NCI-H2227 (cell line): ENCODE results near the gene NRXN3.

Experiments
- DNase-seq: peaks from one replicate; lab custom pipeline; 2025; ENCODE audit not compliant: unreplicated experiment; lab: John Stamatoyannopoulos, UW

Gene NRXN3

DNA sequence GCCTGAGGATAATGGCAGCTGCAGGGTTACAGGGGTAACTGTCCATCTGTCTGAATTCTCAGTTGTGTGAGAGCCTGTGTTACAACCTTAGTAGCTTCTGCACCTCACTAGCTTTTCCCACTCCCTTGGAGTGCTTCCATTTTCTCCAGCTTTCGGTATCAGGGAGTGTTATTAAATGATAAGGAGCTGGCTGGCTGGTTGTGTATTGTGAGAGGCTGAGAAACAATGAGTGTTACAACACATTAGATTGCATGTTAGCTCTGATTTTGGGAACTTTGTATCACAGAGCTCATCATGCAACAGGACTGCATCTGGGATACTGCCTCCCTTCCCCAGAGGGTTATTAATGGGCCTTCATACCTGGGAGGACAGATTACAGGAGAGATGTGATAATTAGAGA, 1317.5 kb downstream of the NRXN3 start:
- no peak for DNase-seq

GRCh38 chr14:79491161-79491560, 1321.0 kb downstream of the NRXN3 start:
- no peak for DNase-seq

- no peak for DNase-seq
Measured at GRCh38 chr14:79493081-79493645, 1323.0 kb downstream of the NRXN3 start.

DNA sequence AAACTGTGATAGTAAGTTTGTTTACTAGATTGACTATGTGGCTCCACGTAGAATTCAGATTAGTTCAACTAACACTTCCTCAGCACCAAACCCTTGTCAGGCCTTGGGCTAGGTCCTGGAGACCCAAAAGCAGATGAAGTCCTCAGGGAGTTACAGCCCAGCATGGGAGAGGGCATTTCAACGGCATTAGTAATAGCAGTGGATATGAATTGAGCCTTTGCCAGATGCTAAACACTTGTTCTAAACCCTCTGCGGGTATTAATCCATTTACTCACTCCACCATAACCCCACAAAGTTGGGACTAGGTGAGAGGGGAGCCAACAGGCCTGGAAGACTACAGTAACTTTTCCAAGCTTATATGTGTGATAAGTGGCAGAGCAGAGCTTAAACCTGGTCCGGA, 1326.5 kb downstream of the NRXN3 start:
- DNase-seq, result no peak

- no peak for DNase-seq
Measured at GRCh38 chr14:79500489-79500888, 1330.3 kb downstream of the NRXN3 start.

DNA sequence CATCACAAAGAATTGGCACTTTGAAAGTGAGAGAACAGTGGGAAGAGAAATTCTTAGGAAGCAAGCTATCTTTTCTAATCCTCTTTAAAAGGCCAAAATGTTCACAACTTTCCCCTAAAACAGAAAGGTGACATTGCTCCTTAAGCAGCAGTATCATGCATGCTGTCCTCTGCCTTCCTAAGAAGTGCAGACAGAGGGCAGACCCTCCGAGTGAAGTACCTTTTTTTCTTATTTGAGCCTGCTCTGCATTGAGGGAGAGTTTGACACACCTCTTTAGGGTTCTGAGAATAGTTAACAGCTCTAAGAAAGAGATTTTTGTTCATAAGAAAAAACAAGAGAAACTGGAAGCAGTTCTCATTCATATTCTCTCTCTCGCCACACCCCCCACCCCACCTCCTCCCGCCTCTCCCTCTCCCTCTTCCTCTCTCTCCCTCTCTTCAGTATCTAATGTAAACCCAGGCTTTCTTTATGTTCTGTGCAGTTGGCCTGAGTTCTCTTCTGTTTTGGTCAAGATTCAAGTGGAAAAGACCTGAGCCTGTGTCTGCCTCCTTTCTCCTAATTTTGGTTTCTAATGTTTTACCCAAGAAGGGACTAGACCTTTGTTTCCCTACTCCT, 1332.1 kb downstream of the NRXN3 start:
- no peak for DNase-seq

- DNase-seq, result no peak
Measured at GRCh38 chr14:79502751-79503148, 1332.6 kb downstream of the NRXN3 start.

- DNase-seq, result no peak
Measured at GRCh38 chr14:79510659-79511058, 1340.5 kb downstream of the NRXN3 start.

DNA sequence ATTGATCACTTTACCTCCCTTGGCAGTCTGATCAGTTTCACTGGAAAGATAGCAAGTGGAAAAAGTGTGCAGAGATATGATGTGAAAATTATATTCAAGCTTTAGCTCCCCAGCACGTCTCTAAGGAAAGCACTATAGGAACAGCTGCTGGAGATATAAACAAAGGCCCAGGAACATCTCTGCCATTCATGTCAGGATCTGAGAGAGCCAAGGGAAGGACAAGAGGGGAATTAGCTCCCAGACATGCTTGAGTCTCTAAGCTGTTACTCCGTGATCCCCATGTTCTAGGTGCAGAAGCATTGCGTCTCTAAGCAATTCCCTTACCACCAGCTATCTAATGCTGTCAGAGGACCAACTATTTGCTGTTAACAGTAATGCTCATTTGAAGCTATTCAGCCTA, 1341.0 kb downstream of the NRXN3 start:
- no peak for DNase-seq

GRCh38 chr14:79513446-79513845, 1343.3 kb downstream of the NRXN3 start:
- no peak for DNase-seq

DNA sequence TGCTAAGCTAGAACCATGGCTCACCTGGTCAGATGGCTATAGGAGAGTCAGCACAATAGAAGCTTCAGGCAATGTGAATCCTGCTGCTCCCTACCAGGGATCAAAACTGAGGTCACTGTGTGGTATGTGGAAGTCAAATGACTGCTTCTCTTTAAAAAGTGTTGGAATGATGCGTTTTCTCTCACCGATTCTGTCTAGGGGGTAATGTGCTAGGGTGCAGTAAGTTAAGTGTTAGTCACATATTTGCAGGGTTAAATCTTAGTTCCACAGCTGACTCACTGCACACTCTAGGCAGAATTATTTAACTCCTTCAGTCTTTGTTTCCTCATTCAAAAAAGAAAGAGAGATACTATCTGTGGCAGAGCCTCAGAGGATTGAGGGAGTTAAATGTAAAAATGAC, 1344.5 kb downstream of the NRXN3 start:
- DNase-seq, result no peak

DNA sequence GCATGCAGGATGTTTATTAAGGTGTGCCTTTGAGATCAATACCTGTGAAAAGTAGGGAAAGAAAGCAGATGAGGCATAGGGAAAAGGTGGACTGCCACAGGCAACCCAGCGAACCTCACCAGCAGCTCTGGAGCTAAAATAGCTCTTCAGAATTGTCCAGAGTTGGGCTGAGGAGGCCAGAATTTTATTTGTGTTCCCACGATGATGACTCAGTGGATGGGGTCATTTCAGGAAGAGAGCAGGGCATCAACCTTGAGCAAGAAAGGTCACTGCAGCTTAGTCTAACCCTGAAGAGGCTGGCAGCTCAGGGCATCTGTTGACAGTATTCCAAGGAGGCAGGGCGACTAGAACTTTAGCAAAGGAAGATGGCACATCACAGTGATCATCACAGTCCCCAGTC, 1345.0 kb downstream of the NRXN3 start:
- no peak for DNase-seq

DNA sequence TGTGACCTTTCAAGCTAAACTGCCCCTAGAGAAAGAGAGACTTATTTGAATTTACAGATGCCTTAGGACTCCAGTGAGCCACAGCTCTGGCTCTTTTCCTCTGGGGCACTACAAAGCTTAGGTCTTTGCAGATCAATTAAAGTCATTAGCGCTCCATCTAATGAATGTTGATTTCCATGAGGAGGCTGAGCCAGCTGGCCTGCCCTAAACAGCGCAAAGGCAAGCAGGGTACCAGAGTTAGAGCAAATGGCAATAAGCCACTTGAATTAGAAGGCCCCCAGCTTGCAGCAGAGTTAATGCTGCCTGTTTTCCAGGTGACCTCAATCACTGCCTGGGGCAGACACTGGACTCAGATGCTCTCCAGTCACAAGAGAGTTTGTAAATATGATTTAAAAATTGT, 1345.8 kb downstream of the NRXN3 start:
- DNase-seq, result no peak

DNA sequence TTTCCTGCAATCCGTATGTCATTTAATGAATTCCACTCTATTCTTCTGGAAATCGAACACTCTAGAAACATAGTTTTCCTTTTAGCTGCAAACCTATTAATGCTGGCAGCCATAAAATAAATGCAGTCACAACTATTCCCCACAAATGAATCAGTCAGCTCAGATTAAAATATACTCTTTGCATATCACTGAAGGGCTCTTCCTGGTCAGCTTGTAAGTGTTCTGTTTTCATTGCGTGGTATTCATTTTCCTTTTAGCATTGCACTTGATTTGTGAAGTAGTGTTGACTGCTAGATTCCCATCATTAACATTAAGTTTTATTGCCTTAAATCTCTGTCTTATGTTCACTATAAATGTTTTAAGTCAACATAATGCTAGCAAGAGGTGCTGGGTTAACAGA, 1355.2 kb downstream of the NRXN3 start:
- no peak for DNase-seq

- no peak for DNase-seq
Measured at GRCh38 chr14:79528828-79529416, 1358.7 kb downstream of the NRXN3 start.

- DNase-seq, result no peak
Measured at GRCh38 chr14:79530555-79530954, 1360.4 kb downstream of the NRXN3 start.

DNA sequence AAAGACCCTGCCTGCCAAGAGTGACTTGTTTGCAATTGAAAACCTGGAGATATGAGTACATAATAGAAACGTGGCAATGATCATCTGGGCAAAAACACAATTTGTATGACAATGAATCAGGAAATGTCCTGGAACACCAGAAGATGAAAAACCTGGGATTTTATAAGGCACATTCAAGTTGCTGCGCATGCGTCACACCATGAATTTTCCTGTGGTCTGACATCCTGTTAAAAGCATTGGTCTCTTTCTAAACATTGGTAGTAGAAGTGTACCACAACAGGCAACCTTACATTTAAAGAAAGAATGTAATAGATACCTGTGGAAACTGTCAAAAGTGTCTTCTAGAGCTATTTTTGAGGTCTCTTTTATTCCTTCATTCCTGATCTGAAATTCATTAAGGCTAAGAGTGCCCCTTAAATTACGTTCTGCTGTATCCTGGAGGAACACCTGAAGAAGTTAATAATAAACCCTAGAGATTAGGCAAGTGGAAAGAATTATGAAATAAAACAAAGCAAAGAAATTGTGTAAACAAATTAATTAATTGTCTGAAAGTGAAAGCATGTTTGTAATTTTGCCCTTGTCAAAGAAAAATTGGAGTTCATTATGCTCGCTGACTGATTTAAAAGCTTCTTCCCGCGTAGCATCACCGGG, 1364.7 kb downstream of the NRXN3 start:
- DNase-seq, result no peak

DNA sequence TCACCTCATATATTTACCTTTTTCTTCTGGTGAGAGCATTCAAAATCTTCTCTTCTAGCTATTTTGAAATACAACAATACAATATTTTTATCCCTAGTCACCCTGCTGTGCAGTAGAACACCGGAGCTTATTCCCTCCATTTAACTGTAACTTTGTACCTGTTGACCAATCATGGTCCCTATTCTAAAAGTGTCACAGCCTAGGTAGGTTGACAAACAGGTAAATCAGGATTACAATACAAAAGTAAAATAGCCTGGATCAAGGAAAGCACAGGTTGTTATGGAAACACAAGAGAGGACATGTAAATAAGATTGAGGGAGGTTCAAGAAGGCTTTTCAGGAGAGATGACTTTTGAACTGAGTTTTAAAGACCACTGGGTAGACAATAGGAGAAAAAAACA, 1370.2 kb downstream of the NRXN3 start:
- no peak for DNase-seq

GRCh38 chr14:79542121-79542520, 1371.9 kb downstream of the NRXN3 start:
- no peak for DNase-seq

GRCh38 chr14:79543348-79543747, 1373.2 kb downstream of the NRXN3 start:
- no peak for DNase-seq

DNA sequence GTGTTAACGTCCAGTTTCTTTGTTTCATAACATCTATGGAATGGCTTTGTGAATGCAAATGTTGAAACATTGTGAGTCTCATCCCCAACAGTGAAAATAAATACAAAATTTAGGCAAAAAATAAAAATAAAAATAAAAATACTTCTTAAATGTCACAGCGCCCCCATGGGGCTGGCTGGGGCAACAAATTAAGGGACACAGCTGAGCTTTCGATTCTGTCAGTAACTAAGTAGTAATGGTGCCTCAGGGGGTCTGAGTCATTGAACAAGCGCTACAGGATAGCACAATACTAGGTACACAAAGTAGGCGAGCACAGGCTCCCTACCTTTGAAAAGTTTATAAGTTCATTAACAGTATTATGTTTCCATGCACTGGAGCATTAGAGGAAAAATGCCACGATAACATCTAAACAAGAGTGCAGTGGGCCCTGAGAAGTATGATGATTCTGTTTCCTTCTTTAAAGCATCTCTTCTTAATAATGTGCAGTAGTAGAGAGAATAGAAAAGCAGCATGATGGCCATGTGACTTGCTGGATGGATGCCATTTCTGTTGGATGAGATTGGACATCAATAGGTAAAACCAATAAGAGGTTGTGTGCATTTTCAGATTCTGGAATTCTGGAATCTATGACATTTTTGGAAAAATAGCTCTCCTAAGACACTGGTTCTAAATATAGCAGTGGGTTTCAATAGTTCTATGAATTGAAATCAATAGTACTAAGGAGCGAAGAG, 1374.0 kb downstream of the NRXN3 start:
- DNase-seq, result no peak

- DNase-seq, result no peak
Measured at GRCh38 chr14:79544698-79545070, 1374.5 kb downstream of the NRXN3 start.
